Osteocyte (in vitro differentiated cells): ENCODE measurements around the gene EFCAB6. TPM values are rescaled to one million over a fixed set of nuclear protein-coding genes. Genes with fewer than 3 reads are reported as not detected.

Experiments used
- DNase-seq: peaks from one replicate; pipeline ENCODE4 v3.0.0; 2021; ENCODE audit warnings: mixed read lengths; ENCODE audit not compliant: unreplicated experiment; ENCODE audit errors: extremely low spot score
- H3K27ac Mint-ChIP-seq: one replicate; pipeline ENCODE4 v1.8.0; 2021; ENCODE audit warnings: mild to moderate bottlenecking, mixed read lengths; ENCODE audit not compliant: unreplicated experiment
- H3K27me3 Mint-ChIP-seq: one replicate; pipeline ENCODE4 v1.8.0; 2021; ENCODE audit warnings: mixed read lengths; ENCODE audit not compliant: unreplicated experiment
- H3K36me3 Mint-ChIP-seq: one replicate; pipeline ENCODE4 v1.8.0; 2021; ENCODE audit warnings: mixed read lengths; ENCODE audit not compliant: unreplicated experiment
- H3K4me1 Mint-ChIP-seq: one replicate; pipeline ENCODE4 v1.8.0; 2021; ENCODE audit warnings: mixed read lengths; ENCODE audit not compliant: unreplicated experiment
- H3K4me3 Mint-ChIP-seq: one replicate; pipeline ENCODE4 v1.8.0; 2021; ENCODE audit warnings: mild to moderate bottlenecking, moderate library complexity, mixed read lengths; ENCODE audit not compliant: unreplicated experiment
- H3K9me3 Mint-ChIP-seq: one replicate; pipeline ENCODE4 v1.8.0; 2021; ENCODE audit warnings: mixed read lengths; ENCODE audit not compliant: unreplicated experiment
- CTCF ChIP-seq: fragments of 200-600 bp; sonication (generic); IDR thresholded peaks from 2 replicates; pipeline ENCODE4 v1.5.0; 2021; ENCODE audit warnings: antibody characterized with exemption, mild to moderate bottlenecking, moderate library complexity
- total RNA-seq: library from RNA; stranded (reverse); gene quantifications from 2 replicates; pipeline ENCODE4 v1.2.1, GENCODE V29; 2021

EFCAB6 gene
- total RNA-seq, 1 donor from 2014 or later = 1.4 TPM

GRCh38 chr22:43497956-43498855 is 313.9 kb downstream of the EFCAB6 start:
- no peak for TF ChIP-seq CTCF
- no peak for DNase-seq
- H3K36me3 Mint-ChIP-seq = no peaks in the 10 kb centered on the region

DNA sequence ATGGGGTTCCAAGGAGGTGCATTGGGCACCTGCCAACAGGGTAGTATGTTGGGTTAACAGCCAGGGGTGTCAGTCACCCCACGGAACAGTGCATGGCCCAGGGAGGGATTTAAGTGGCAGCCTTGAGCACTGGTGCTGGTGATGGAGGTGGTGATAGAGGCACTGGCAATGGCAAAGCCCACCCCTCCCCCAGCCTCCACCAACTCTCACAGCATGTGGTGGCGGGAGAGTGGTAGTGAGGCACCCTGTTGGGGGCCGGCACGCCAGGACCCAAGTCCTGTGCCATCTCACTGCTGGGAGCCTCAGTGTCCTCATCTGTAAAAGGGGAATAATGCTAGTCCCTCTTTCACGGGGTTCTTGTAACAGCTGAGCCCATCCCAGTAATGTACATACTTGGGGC is 318.8 kb downstream of the EFCAB6 start:
- H3K4me1 Mint-ChIP-seq = no peaks in the 10 kb centered on the region
- no peaks in the 10 kb centered on the region for H3K27me3 Mint-ChIP-seq
- no peak for TF ChIP-seq CTCF
- no peak overlapping the region for H3K4me3 Mint-ChIP-seq
- H3K9me3 Mint-ChIP-seq = peaks cover 4% of the 10 kb centered on the region
- DNase-seq = no peak
- no peaks in the 10 kb centered on the region for H3K36me3 Mint-ChIP-seq
- no peak overlapping the region for H3K27ac Mint-ChIP-seq

More at GRCh38 chr22:43497956-43498855, 313.9 kb downstream of the EFCAB6 start:
- Mint-ChIP-seq H3K27ac (no peak overlapping the region), H3K4me1 (no peaks in the 10 kb centered on the region), H3K4me3 (no peak overlapping the region), H3K27me3 (no peaks in the 10 kb centered on the region), H3K9me3 (no peaks in the 10 kb centered on the region)

- no peaks in the 10 kb centered on the region for H3K27me3 Mint-ChIP-seq
- H3K4me1 Mint-ChIP-seq = no peaks in the 10 kb centered on the region
- no peaks in the 10 kb centered on the region for H3K36me3 Mint-ChIP-seq
- peaks cover 4% of the 10 kb centered on the region for H3K9me3 Mint-ChIP-seq
- H3K27ac Mint-ChIP-seq = no peak overlapping the region
- no peak for DNase-seq
- no peak overlapping the region for H3K4me3 Mint-ChIP-seq
- no peak for TF ChIP-seq CTCF
Measured at GRCh38 chr22:43491737-43492136, 320.4 kb downstream of the EFCAB6 start.

DNA sequence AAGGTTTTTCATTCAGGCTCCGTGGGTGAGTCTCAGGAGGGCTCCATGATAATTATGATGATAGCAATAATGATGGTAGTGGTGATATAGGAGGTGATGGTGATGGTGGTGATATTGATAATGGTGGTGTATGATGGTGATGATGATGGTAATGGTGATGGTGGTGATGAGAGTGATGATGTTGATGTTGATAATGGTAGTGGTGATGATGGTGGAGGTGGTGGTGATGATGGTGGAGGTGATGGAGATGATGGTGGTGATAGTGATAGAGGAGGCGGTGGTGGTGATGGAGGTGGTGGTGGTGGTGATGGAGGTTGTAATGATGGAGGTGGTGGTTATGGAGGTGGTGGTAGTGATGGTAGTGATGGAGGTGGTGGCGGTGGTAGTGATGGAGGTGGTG is 320.9 kb downstream of the EFCAB6 start:
- no peak for DNase-seq
- Mint-ChIP-seq H3K4me1 (no peaks in the 10 kb centered on the region), H3K9me3 (peaks cover 4% of the 10 kb centered on the region), H3K27ac (no peak overlapping the region), H3K4me3 (no peak overlapping the region), H3K36me3 (no peaks in the 10 kb centered on the region), H3K27me3 (no peaks in the 10 kb centered on the region)
- no peak for TF ChIP-seq CTCF

DNA sequence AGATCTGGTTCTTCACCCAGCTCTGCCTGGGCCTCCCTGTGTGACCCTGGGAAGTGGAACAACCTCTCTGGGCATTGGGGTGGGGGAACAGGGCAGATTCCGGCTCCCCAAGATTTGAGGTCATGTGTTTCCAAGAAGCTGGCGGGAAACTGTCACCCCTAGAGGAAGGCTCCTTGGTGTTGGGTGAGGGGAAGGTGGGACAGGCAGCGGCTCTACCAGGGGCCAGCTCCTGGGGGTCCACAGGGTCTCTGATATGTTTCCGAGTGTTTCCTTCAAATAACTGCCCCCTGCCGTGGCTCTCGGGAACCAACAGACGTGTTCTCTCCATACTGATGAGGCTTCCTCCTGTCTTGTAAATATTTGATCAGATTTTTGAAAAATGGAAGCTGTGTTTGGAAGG is 321.8 kb downstream of the EFCAB6 start:
- H3K4me3 Mint-ChIP-seq = no peak overlapping the region
- no peaks in the 10 kb centered on the region for H3K4me1 Mint-ChIP-seq
- H3K27ac Mint-ChIP-seq = no peak overlapping the region
- DNase-seq = no peak
- H3K27me3 Mint-ChIP-seq = no peaks in the 10 kb centered on the region
- no peaks in the 10 kb centered on the region for H3K36me3 Mint-ChIP-seq
- no peak for TF ChIP-seq CTCF
- peaks cover 4% of the 10 kb centered on the region for H3K9me3 Mint-ChIP-seq
